Measurements from ENCODE around the gene XYLT2. TPM values are rescaled to one million over a fixed set of nuclear protein-coding genes. Genes with fewer than 3 reads are reported as not detected.

The XYLT2 gene
- total and polyA plus RNA-seq, 9 of the 15 experiments (the other 6 are each of a cell fraction or from before 2014, with no cell fraction given) = 0.63 to 9.1 (median 4.3) TPM

DNA sequence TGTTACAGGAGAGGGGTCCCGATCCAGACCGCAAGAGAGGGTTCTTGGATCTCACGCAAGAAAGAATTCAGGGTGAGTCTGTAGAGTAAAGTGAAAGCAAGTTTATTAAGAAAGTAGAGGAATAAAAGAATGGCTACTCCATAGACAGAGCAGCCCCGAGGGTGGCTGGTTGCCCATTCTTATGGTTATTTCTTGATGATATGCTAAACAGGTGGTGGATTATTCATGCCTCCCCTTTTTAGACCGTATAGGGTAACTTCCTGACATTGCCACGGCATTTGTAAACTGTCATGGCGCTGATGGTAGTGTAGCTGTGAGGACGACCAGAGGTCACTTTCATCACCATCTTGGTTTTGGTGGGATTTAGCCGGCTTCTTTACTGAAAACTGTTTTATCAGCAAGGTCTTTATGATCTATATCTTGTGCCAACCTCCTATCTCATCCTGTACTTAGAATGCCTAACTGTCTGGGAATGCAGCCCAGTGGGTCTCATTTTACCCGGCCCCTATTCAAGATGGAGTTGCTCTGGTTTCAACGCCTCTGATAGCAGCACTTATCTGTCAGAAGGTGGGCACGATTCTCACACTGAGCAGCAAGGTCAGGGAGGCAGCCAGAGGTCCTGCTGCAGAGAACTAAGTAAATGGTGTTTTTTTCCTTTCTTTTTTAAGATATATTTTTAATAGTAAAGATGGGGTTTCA is 26.5 kb upstream of the XYLT2 start (continued):
- TF ChIP-seq GABPB1 (CRISPR knock-in tag; IDR thresholded peaks at IDR 0.05) (no peak), HSF4 (CRISPR knock-in tag; IDR thresholded peaks at IDR 0.05; ENCODE audit: borderline replicate concordance) (no peak), ZFPM2 (CRISPR knock-in tag; IDR thresholded peaks at IDR 0.05) (no peak), ZNF586 (CRISPR knock-in tag; conservative IDR thresholded peaks at IDR 0.05) (no peak), RBM34 (IDR thresholded peaks at IDR 0.05; ENCODE audit: borderline replicate concordance, insufficient read depth, low read length) (no peak), LEF1 (IDR thresholded peaks at IDR 0.05) (no peak), NFIC (IDR thresholded peaks at IDR 0.05) (no peak), SIN3A (IDR thresholded peaks at IDR 0.05; ENCODE audit: borderline replicate concordance in 2 of 2, control insufficient read depth in 1 of 2, low read depth in 2 of 2, low read length in 2 of 2) (no peak), NCOA1 (IDR thresholded peaks at IDR 0.05; ENCODE audit: low read depth) (no peak), BCL6 (CRISPR knock-in tag; IDR thresholded peaks at IDR 0.05) (peak; percentile 89), CHD4 (IDR thresholded peaks at IDR 0.05; ENCODE audit: insufficient read depth, insufficient replicate concordance, low read depth, low read length, poor library complexity, severe bottlenecking) (no peak), ZNF717 (CRISPR knock-in tag; IDR thresholded peaks at IDR 0.05) (peak; percentile 26; the same call in 1 of the 2 replicates), SRSF7 (optimal IDR thresholded peaks at IDR 0.05; ENCODE audit: low read depth, low read length) (no peak), ZNF507 (tag; conservative IDR thresholded peaks at IDR 0.05) (no peak), ZNF354B (CRISPR knock-in tag; IDR thresholded peaks at IDR 0.05) (peak; percentile 74), ZNF324 (CRISPR knock-in tag; IDR thresholded peaks at IDR 0.05) (no peak), SIRT6 (IDR thresholded peaks at IDR 0.05; ENCODE audit: low read depth, low read length) (no peak), MCM2 (IDR thresholded peaks at IDR 0.05; ENCODE audit: low read depth) (no peak), ZNF436 (CRISPR knock-in tag; IDR thresholded peaks at IDR 0.05) (no peak), ZNF174 (CRISPR knock-in tag; IDR thresholded peaks at IDR 0.05) (no peak), BRF1 (IDR thresholded peaks at IDR 0.05; ENCODE audit: borderline replicate concordance, extremely low read depth, insufficient read length) (no peak)
- TF ChIP-seq, protein P1, sequence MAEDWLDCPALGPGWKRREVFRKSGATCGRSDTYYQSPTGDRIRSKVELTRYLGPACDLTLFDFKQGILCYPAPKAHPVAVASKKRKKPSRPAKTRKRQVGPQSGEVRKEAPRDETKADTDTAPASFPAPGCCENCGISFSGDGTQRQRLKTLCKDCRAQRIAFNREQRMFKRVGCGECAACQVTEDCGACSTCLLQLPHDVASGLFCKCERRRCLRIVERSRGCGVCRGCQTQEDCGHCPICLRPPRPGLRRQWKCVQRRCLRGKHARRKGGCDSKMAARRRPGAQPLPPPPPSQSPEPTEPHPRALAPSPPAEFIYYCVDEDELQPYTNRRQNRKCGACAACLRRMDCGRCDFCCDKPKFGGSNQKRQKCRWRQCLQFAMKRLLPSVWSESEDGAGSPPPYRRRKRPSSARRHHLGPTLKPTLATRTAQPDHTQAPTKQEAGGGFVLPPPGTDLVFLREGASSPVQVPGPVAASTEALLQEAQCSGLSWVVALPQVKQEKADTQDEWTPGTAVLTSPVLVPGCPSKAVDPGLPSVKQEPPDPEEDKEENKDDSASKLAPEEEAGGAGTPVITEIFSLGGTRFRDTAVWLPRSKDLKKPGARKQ (CRISPR knock-in tag; IDR thresholded peaks at IDR 0.05) = no peak
- TF ChIP-seq, protein P2, sequence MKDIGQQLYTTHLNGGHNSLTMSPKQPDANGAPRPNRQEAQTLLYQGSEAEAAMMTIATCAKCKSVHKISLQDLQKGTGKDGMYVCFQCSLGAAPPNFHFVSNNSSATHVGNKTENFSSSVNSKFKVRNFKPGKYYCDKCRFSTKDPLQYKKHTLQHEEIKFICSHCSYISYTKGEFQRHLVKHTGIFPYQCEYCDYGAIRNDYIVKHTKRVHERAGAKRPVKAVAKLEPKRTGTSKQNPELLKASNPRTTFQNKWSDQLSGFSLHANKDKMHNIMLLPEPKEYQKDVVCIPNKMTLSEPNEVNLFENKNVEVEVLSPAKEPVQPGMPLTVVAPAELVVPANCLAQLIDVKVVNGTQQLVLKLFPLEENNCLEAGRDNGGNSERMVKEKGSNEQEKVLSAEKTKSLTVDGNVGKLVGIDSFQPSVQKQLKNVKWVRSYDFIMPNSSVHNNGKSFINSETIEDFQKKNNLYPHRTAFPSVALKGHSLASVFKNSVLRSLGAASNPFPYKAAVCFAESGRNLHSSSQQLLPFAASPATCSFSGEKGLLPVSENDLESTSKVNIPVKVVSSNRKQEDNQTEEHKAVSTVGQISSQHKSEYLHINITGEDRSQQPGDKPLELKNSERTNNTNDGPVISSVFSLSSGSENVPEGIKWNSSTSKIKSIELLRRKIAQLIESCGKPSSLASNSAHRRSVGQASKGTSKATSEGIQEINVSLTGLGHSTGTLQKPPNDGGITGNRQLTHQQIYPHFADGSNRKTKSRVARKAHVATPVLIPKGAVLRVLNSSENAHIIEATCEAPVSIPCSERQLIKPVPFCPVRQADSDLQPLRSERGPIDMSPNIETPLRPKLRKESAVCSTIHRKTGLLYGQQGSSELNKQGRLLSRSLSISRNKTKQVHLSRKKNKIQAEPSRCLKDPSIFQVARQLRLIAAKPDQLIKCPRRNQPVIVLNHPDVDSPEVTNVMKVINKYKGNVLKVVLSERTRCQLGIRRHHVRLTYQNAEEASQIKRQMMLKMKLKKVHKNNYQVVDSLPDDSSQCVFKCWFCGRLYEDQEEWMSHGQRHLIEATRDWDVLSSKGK (CRISPR knock-in tag; IDR thresholded peaks at IDR 0.05) = no peak
- TF ChIP-seq, protein P3, sequence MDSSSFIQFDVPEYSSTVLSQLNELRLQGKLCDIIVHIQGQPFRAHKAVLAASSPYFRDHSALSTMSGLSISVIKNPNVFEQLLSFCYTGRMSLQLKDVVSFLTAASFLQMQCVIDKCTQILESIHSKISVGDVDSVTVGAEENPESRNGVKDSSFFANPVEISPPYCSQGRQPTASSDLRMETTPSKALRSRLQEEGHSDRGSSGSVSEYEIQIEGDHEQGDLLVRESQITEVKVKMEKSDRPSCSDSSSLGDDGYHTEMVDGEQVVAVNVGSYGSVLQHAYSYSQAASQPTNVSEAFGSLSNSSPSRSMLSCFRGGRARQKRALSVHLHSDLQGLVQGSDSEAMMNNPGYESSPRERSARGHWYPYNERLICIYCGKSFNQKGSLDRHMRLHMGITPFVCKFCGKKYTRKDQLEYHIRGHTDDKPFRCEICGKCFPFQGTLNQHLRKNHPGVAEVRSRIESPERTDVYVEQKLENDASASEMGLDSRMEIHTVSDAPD (CRISPR knock-in tag; IDR thresholded peaks at IDR 0.05) = no peak

All from K562 (cell line).